Heart left ventricle (tissue), 13 donors: ENCODE measurements around the gene SLC2A14.
"Not testable (repeated sequence)": the region's sequence is repeated elsewhere in the genome, so short reads cannot be mapped to it uniquely, and the experiment has no call there.

Experiments used
- POLR2A ChIP-seq, 2 donors: fragments of 450-650 bp; IDR thresholded peaks; one replicate each; pipeline ENCODE4 v1.6.1; 2017; ENCODE audit warnings: antibody characterized with exemption in 2 of 2, mild to moderate bottlenecking in 2 of 2, moderate library complexity in 2 of 2
- TF ChIP-seq, protein P1 (sequence below), 12 donors: fragments of 200-600 bp; sonication (generic) in 4 of 12; IDR thresholded peaks; one replicate each; pipeline versions ENCODE4 v1.5.0 to v1.8.0; 2018 to 2022; ENCODE audit warnings: antibody characterized with exemption in 12 of 12, mild to moderate bottlenecking in 5 of 12
- donor health status: ischemic (EF 13 %, LVEDD 7.1; RV severe dilation, severe dysfunction).
- donor health status: DM: no; HTN: yes; CAD: no.
- donor health status: DM: no; HTN: no; CAD: no.
- donor health status: ischemic (EF 25% LVEDD 6.9; RV normal size, moderate dysfunction).
- donor health status: ischemic (EF 25% LVEDD 5.7; RV mildly dilated, moderate dysfunction).
- donor health status: ischemic (EF 35%, LVEDD 5.7; RV mildly dilated, moderate dysfunction).
- donor health status: nonischemic (EF 11% LVEDD 7.7; RV severe dilation, severe dysfunction).
- donor health status: DM: yes; HTN: yes; CAD: no.
- donor health status: PGD.
- donor health status: ischemic (EF 29% LVEDD 5.4; RV normal size, mild dysfunction).
- donor health status: nonischemic (EF 23%, LVEDD 6.1; RV moderate dilation, normal function).

DNA sequence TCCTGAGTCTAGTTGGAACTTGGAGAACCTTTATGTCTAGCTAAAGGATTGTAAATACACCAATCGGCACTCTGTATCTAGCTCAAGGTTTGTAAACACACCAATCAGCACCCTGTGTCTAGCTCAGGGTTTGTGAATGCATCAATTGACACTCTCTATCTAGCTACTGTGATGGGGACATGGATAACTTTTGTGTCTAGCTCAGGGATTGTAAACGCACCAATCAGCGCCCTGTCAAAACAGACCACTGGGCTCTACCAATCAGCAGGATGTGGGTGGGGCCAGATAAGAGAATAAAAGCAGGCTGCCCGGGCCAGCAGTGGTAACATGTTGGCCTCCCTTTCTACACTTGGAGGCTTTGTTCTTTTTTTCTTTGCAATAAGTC lies 9.0 kb upstream of the SLC2A14 start:
- TF ChIP-seq, protein P1, sequence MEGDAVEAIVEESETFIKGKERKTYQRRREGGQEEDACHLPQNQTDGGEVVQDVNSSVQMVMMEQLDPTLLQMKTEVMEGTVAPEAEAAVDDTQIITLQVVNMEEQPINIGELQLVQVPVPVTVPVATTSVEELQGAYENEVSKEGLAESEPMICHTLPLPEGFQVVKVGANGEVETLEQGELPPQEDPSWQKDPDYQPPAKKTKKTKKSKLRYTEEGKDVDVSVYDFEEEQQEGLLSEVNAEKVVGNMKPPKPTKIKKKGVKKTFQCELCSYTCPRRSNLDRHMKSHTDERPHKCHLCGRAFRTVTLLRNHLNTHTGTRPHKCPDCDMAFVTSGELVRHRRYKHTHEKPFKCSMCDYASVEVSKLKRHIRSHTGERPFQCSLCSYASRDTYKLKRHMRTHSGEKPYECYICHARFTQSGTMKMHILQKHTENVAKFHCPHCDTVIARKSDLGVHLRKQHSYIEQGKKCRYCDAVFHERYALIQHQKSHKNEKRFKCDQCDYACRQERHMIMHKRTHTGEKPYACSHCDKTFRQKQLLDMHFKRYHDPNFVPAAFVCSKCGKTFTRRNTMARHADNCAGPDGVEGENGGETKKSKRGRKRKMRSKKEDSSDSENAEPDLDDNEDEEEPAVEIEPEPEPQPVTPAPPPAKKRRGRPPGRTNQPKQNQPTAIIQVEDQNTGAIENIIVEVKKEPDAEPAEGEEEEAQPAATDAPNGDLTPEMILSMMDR (IDR thresholded peaks at IDR 0.05) = not testable (repeated sequence)
- not testable (repeated sequence) for TF ChIP-seq POLR2A (IDR thresholded peaks at IDR 0.05)
